ENCODE data around the gene RASD1.

The RASD1 gene

DNA sequence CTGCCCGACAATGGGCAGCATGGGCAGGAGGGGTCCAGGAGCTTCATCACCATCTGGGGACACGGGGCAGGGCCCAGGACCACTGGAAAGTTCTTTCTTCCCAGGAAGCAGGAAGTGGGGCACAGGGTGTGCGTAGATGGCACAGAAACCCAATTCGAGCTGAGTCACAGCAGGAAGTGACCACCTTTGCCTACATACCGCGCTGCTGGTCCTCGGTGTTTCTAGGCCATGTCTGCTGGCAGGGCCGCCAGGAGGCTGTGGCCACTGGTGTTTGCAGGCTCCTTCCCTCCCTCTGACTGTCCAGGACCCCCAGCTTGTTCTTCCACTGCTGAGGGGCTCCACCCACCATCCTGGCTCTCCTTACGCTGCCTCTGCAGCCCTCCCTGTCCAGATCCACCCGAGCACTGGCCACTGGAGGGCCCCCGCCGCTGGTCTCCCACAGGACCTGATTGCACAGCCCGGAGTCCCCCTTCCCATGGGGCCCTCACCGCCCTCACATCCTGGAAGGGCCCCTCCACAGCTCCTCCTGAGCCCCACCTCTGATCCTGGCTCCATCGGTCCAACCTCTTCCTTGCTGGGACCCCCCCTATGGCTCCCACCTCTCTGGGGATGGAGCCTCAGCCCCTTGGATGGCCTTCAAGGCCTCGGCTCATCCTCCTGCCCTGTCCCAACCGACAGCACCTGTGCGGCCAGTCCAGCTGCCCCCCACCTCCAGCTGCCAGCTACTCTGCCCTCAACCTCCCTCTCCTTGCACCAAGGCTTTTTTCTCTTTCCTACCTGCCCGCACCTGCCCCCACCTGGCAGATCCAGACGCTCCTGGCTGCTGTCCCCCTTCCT, 14.5 kb upstream of the RASD1 start:
- DNase-seq (ENCODE audit: low read depth in 2 of 2), result no peak

DNA sequence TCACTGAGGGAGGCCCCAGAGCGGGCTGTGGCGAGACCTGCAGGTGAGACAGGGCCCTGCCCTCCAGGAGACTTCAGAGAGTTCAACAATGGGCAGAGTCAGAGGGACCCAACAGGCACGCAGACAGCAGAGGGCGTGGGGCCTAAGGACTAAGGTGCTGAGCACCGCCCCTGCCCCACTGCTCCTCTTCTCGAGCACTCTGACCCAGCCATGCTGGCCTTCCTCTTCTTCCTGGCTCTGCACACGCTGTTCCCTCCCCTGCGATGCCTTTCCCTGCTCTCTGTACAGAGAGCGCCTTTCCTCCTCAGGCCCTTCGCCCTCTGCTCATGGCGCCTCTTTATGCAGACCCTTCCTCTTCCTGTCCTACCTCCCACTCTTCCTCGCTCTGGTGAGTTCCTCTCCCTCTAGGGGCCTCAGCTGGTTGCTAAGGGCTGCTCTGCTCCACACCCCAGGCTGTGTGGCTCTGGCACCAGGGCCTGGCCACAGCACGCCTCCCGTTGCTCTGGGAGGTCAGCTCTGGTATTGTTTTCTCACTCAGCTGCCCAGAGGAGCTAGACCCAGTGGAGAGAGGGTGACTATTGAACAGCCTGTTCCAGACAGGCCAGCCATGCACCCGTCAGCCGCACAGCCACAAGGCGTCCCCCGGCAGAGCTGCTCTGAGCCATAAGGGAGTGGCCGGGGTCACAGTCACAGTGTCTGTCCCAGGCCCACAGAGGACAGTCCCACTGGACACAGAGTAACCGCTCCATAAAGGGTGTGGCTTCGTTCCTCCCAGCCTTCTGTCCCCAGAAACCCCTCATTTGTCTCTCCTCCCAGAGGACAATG, 13.6 kb upstream of the RASD1 start:
- DNase-seq (ENCODE audit: low read depth in 2 of 2), result no peak

DNA sequence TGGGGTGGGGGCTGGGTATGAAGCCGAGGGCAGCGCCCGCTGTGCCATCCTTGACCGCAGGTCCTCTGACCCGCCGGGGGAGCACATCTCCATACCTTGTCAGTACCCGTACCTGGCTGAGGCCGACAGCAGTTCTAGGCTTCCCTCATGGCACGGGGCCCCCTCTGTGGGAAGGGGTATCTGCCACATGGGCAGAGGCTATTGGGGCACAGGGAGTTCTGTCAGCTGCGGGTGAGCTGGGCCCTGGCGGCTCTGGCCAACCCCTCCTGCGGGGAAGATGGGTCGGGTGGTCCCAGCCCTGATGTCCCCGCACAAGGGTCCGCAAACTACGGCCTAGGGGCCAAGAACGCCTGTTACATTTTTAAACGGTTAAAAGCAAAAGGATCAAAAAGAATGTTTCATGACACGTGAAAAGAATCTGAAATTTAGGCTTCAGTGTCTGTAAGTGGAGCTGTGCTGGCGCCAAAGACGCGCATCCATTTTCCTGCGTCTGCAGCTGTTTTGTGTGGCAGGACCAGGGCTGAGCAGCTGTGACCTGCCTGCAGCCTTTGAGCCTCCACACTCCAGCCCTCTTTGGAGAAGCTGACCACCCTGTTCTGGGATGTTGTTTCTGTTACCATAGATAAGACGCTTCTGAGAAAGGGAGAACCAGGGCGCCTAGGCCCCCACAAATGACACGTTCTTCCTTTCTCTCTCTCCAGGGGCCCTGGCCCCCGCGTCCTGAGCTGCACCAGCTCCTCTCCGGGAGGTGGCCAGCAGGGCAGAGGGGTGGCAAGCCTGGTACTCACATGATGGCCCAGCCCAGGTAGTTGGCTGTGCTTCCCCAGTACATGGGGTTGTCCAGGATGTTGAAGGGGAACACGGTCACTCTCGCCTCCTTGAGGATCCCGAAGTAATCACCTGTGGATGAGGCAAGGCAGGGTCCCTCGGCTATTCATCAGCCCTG, 12.7 kb upstream of the RASD1 start:
- no peak for DNase-seq (ENCODE audit: low read depth in 2 of 2)

DNA sequence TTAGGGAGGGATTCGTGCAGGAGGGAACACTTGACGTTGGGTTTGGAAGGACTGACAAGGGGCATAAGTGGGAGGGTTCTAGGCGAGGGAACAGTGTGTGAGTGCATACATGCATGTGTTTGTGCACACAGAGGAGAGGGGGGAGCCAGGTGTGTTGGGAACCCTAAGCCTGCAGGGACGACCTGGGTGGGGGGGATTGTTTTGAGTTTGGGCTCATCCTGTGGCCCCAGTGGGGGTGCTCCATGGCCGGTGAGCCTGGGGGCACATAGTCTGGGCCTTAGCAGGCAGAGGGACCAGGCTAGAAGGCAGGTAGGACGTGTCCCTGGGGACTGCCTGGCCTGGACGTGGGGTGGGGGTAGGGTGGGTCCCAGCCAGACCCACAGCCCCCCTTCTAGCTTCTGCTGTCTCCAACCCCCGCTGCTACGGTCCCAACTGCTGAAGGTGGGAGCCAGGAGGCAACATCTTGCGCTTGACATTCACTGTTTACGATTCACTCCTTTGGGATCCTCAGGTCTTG, 11.9 kb upstream of the RASD1 start:
- DNase-seq (ENCODE audit: low read depth in 2 of 2), result no peak

DNA sequence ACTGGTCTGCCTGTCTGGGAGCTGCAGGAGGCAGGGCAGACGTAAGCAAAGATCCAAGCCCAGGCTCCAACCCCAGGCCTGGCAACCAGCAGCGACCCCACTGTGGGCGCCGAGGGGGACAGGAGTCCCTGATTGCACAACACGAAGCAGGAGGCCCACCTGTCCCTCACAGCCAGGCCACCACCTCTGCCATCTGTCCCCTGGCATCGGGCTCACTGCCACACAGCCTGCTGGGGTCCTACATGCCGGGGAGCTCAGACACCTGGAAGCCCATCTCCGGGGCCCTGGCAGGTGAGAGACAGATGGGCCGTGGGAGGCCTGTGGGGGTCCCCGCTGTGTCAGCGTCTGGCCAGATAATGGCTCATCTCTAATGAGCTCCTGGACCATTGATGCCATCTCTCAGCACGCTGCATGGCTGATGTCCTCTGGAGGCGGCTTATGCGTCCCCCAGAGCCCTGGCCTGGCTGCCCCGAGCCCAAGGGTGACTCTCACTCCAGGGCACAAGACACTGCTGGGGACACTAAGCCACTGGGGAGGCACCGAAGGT, 11.3 kb upstream of the RASD1 start:
- DNase-seq (ENCODE audit: low read depth in 2 of 2), result no peak

DNA sequence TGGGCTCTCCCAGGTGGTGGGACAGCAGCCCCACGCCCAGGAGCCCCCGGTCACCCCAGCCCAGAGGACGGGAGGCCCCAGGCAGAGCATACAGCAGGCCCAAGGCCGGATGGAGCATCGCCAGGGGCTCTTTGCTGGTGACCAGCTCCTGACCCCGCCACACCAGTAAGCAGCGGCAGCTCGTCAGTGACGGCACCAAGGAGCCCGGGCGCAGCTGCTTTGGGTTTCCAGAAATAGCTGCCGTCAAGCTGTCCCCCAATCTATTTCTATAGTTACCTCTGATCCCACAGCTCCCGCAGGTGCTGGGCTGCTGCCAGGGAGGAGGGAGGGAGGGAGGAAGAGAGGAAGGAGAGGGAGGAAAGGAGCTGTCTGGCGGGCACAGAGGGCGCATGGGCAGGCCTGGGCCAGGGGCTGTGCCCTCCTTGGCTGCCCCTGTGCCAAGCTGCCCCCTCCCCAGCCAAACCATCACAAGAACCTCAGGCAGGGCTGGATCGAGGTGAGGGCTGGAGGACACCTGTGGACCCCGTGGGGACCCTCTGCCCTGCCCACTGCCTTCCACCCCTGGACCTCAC, 10.8 kb upstream of the RASD1 start:
- no peak for DNase-seq (ENCODE audit: low read depth in 2 of 2)

DNA sequence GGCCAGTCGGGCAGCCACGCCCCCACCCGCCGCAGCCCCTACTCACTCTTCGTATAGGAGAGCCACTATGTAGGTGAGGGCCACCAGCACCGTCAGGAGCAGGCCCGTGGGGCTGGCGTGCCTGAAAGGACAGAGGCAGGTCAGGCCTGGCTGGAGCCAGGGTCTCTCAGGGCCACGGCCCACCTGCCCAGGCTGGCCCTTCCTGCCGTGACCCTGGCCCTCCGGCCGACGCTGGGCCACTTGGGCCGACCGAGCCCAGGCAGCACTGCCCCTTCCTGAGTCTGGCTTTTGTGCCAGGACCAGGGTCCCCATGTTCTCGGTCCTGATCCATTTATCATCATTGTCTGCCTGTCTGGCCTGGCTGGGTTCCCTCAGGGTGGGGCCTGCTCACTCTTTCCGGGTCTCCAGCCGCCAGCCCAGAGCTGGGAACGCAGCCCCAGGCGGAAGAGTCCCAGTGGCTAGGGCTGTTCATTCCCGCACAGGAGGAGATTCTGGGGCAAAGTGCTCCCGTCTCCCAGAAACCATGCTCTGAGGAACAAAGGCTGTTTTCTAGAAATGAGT, 10.1 kb upstream of the RASD1 start:
- DNase-seq (ENCODE audit: low read depth in 2 of 2), result no peak

DNA sequence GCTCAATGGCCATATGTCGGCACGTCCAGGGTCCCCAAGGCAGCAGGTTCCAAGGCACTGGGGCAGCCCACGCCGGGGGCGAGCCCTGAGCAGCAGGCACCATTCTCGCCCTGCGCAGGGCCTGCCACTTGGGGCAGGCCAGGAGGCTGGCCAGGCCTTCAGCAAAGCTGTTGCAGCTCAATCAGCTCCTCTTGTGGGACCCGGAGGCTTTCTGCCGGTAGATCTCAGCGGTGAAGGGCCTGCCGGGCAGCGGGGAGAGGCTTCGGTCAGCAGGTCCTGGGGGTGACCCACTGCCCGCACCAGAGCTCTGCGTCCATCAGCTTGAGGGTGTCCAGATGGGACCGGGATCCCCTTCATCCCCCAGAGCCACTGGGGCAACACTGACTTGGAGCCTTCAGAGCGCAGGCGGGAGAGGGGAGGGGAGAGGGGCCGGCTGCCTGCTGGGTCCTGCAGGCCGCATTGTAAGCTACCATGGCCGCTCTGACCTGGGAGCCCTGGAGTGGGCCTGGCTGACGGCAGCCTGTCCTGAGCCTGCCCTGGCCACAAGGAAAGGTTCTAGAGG, 9.5 kb upstream of the RASD1 start:
- DNase-seq (ENCODE audit: low read depth in 2 of 2), result no peak

DNA sequence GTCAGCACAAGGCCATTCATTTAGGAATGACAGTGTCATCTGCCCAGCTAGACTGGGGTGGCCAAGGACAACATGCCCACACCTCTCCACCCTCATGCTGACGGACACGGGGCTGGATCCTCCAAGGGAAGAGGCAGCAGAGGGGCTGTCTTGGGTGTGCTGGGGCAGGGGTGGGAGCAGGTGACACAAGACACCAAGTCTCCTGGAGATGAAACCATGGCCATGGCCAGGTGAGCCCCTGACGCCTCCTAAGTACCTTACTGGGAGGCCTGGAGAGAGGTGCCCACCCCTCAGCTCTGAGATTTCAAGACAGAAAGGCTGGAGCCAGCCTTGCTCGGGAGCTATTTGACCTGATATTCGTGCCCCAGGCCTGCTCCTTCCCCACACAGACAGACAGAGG, 9.0 kb upstream of the RASD1 start:
- no peak for DNase-seq (ENCODE audit: low read depth in 2 of 2)

DNA sequence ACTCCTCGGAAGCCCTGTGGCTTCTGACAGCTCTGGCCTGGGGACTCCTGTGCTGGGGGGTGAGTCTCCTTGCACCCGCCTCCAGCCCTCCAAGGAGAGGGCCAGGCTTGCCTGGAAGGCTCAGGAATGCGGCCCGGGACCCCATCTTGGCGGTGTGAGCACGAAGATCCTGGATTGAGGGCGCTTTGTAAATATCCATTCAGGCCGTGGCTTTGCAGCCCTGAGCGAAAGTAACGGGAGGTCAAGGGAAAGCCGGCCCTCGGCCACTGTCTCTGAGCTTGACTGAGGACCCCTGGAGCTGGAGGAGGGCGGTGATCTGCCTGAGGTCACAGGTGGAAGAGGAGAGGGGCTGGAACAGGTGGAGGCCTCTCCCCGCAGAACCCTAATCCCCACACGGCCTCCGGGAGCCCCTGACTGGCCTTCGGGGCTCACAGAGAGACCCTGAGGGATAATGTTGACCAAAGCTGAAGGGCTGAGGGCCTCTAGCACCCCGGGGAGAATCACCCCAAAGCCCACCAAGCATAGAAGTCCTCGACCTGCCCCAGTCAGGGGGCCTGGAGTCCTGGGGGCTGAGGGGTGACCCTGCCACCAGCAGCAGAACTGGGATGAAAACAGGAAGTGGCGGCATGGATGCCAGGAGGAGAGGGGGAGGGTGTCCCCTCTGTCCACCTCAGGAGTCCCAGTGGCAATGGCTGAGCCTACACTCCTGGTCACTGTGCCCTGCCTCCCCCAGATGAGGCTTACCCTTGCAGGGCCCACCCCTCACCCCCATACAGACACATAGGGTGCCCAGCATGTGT, 8.3 kb upstream of the RASD1 start:
- no peak for DNase-seq (ENCODE audit: low read depth in 2 of 2)

DNA sequence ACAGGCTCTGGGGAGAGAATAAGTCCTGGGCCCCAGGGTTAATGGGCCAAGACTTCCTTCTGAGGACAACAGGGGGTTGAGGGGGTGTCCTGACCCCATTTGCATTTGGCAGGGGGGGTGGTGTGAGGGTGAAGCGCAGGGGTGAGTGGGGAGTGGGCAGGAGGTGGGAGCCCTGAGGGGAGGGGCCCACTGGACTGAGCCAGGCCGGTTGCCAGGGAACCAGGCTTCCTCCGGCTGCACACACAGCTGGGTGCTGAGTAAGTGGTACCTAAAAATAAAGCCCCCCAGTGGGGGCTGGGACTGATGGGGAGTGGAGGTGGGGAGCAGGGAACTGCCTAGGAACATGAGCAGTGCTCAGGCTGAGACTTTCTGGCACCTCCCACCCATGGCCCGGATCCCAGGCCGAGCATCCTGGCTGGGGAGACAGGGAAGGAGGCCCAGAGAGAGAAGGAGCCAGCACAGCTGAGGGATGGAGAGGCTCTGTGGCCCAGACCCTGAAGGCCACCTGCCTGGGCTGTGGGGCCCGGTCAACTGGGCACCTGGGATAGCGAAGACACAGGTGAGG, 7.5 kb upstream of the RASD1 start:
- DNase-seq (ENCODE audit: low read depth in 2 of 2), result no peak

DNA sequence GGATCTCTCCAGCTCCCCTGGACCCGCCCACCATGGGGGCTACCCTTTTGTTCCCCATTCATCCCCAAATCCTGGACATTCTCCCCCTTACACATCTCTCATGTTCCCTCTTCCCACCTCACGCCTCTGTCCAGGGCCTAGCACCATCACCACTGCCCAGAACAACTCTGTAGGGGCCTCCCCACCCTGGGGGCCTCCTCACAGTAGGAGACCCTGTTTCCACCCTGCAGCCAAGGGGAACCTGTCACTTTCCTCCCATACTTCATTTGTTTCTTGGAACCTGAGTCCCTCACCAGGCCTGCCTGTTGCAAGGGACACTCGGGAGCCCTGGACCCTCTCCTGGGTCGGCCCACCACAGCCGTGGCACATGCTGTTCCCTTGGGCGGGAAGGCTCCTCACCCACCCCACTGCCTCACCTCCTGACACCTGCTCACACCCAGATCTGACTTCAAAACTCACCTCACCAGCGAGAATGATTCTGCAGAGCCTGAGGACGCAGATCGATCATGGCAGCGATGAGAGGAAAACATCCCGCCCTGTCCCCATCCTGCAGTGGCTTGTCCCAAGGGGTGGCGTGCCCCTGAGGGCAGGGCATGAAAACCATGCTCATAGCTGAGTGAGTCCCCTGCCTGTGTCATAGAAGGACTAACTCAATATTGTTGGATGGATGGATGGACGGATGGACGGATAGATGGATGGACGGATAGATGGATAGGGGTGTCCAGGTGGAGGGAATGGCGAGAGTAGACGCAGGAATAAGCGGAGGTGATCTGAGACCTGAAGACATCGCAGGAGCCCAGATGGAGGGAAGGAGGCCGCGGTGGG, 6.8 kb upstream of the RASD1 start:
- no peak for DNase-seq (ENCODE audit: low read depth in 2 of 2)

DNA sequence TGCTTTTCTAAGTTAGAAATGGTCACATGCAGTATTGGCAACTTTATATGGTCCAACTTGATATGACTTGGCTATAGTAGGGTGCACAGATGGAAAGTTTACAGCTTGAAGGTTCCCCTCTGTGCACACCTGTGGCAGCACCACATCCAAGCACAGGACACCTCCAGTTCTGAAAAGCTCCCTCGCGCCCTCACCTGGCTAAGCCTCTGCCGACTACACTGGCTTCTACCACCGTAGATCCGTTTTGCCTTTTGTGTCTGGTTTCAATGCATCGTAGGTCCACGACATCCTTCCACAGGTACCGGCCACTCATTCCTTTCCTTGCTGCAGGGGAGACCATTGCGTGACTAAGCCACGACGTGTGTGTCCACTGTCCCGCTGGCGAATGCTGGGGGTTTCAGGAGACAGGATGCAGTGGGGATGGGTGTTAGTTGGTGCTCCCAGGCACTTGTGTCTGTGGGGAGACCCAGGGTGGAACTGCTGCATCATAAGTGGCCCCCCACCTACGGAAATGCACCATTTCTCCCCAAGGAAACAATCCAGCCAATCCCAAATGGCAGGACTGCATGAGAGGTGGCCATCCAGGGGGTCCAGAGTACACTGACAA, 4.9 kb upstream of the RASD1 start:
- DNase-seq (ENCODE audit: low read depth in 2 of 2), result no peak

DNA sequence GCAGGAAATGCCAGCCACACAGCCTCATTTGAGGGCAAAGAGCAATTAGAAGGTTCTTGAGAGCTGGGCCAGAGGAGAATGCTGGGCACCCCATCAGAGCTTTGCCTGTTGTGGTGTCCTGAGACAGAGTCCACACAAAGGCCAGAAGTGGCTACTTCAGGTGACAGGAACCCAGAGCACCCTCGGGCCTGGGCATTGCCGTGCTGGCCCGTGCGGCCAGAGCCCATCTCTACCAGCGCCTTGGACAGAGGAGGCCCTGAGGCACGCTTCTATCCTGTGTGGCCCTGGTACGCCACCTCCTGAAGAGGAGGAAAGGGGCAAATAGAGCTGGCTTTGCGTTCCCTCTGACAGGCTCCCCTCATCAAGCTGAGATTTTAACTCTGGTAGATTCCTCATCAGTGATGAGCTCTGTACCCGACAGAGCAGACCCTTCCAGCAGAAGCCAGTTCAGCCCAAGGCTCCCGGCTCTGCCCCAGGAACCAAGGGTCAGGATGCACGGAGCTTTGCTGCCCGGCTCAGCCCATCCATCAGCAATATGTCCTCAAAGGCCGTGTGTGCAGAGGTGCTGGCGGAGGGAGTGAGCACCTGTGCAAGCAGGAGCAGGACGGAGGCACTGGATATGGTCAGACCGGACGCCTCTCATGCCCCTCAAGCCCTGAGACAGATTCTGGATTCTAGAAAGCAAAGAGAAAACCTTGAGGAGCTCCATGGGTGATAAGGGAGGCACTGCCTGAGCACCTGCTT, 3.4 kb upstream of the RASD1 start:
- DNase-seq (ENCODE audit: low read depth in 2 of 2), result no peak

DNA sequence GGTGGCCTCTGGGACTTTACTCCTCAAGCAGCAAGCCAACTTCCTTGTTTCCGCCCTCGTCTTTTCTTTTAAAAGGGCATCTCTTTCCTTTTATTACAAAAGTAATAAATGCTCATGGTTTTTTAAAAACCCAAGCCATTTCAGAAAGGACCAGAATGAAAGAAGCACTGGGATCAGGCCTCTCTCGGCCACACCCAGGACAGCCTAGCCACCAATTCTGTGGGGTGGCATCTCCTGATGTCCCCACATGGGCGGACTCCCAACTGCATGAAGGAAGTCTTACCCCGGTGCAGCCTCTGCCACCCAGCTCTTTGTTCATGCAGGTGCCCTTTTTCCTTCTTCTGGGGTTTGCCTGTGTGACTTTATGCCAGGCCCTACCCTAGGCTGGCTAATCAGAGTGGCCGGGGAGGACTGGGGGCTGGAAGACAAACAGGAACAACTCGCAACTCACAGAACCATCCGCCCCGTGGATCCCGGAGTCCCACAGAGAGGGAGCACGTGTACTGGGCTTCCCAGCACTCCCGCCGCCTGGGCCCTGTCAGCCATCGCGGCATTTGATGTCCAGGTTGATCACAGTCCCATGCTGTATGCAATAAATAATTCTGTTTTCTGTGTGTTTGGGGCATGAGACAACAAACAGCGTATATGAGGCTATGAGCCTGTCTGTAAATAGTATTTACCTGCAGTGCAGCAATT, 2.6 kb upstream of the RASD1 start:
- DNase-seq (ENCODE audit: low read depth in 2 of 2), result no peak

DNA sequence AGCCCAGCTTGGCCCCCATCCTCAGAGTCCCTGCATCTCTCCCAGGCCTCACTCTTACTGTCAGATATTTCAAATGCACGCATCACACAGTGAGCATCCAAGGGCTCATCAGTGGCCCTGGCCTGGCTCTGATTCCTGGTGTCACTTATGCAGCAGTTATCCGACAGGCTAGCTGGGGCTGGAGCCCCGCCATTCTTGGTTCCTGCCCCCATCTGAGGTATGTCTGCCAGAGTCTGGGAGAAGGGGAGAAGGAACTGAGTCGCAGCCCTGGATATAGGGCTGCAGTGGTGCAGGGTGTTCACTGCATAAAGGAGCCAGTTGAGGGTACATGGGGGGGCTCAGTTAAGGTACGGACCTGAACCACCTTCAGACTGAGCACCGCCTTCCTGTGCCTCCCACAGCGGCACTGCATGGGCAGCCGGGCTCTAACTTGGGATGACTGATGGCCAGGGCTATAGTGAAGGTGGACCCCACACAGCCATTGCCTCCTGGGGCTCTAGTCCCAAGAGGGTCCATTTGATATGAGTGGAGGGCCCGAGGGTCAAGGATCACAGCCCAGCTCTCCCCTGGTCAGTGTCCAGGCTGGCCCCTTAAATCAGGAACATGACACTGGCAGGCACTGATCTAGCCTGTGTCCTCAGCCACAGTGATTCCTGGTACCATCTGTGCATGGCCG, 1.8 kb upstream of the RASD1 start:
- no peak for DNase-seq (ENCODE audit: low read depth in 2 of 2)
